GM12872 (cell line): ENCODE data around the gene KDM2B.

ENCODE experiments used
- TF ChIP-seq, protein P1 (sequence below): IDR thresholded peaks from 3 replicates; pipeline ENCODE4 v1.5.1; 2011; ENCODE audit warnings: low read depth, mild to moderate bottlenecking, low read length, moderate library complexity; ENCODE audit not compliant: insufficient read depth

KDM2B gene

DNA sequence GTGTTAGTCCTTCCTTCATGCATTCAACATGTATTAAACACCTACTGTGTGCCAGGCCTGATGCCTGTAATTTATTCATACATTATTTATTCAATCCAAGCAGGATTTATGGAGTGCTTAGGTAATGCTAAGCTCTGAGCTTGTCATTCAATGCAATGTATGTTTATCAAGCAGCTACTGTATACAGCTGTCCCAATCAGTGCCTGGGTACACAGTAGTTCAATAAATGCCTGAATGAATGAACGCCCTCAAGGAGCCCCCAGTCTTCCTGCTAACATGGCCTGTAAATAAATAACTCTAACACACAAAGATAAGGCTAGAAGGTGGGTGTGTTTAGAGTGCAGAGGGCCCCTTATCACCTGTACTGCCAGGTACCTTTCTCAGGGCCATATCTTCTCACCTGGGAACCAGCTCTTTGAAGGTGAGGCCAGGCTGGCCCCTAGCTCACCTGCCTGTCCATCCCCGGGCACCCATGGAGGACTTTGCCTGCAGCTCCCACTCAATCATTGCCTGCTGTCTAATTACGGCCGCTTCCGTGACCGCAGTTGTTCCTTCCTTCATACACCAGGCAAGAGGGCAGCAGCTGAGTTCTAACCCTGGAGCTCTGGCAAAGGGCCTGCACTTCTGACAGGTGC is 20.0 kb upstream of the KDM2B start:
- TF ChIP-seq, protein P1, sequence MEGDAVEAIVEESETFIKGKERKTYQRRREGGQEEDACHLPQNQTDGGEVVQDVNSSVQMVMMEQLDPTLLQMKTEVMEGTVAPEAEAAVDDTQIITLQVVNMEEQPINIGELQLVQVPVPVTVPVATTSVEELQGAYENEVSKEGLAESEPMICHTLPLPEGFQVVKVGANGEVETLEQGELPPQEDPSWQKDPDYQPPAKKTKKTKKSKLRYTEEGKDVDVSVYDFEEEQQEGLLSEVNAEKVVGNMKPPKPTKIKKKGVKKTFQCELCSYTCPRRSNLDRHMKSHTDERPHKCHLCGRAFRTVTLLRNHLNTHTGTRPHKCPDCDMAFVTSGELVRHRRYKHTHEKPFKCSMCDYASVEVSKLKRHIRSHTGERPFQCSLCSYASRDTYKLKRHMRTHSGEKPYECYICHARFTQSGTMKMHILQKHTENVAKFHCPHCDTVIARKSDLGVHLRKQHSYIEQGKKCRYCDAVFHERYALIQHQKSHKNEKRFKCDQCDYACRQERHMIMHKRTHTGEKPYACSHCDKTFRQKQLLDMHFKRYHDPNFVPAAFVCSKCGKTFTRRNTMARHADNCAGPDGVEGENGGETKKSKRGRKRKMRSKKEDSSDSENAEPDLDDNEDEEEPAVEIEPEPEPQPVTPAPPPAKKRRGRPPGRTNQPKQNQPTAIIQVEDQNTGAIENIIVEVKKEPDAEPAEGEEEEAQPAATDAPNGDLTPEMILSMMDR: no peak

DNA sequence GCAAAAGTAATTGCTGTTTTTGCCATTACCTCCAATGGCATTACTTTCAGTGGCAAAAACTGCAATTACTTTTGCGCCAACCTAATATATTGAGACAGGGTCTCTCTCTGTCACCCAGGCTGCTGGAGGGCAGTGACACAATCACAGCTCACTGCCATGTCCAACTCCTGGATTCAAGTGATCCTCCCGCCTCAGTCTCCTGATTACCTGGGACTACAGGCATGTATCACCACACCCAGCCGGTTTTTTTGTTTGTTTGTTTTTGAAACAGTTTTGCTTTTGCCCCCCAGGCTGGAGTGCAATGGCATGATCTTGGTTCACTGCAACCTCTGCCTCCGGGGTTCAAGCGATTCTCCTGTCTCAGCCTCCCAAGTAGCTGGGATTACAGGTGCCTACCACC is 15.7 kb upstream of the KDM2B start:
- TF ChIP-seq, protein P1: no peak

DNA sequence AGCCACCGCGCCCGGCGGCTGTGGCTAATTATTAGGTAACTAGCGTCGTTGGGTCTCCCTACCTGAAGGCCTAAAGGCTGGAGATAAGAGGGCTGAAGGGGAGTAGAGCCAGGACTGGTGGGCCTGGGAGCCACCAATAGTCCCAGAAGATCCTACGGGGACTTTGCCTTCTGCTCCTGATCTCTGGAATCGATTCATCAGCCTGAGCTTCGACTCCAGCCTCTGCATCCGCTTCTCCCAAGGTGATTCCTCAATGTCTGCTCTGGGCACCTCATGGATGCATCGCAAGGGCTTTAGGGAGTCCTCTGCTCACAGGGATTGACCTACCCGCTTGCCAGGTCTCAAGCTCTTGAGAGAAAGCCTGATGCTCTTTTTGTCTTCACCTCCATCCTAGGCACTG is 14.7 kb upstream of the KDM2B start:
- TF ChIP-seq, protein P1: no peak

DNA sequence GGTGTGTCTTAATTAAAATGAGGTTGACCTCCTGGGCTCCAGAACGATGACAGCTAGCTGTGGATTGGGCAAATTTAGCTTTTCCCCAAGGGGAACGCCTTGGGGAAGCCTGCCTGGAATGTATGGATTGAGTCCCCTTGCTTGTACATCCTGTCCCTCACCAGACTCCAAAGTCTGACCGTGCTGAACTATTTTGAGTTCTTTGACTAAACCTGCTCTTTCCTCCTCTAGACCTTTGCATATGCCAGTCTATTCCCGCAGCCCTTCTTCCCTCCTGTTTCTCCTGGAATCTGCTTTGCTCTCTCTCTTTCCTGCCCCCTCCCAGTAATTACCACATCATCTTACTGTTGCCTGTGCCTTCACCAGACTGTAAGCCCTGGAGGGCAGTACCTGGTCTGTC is 11.5 kb upstream of the KDM2B start:
- TF ChIP-seq, protein P1: no peak

DNA sequence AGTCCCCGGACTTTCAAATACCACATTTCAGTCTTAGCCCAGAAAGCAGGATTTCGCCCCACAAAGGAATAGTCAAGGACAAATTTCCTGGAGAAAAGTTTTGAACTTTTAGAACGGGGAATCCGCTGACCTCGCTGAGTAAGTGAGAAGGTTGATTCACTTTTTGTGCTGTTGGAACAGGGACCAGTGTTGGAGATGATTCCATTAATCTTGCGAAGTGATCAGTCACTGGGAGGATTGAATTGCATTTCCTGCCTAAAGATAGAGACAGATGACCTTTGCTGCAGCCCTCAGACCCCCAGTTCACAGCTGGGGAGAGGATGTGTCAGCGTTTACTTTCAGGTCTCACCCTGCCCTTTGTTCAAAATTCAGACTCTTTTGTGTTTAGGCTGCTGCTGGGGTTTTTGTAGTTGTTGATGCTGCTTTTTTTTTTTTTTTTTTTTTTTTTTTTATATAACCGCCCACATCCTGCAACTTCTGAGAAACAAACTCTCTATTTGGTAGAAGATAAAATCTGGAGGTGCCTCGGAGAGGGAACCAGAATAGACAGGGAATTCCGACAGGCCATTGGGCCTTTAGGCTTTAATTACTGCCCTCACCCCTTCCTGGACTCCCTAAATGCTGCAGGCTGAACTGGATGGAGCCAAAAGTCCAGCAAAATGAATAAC is 9.8 kb upstream of the KDM2B start:
- TF ChIP-seq, protein P1: no peak

DNA sequence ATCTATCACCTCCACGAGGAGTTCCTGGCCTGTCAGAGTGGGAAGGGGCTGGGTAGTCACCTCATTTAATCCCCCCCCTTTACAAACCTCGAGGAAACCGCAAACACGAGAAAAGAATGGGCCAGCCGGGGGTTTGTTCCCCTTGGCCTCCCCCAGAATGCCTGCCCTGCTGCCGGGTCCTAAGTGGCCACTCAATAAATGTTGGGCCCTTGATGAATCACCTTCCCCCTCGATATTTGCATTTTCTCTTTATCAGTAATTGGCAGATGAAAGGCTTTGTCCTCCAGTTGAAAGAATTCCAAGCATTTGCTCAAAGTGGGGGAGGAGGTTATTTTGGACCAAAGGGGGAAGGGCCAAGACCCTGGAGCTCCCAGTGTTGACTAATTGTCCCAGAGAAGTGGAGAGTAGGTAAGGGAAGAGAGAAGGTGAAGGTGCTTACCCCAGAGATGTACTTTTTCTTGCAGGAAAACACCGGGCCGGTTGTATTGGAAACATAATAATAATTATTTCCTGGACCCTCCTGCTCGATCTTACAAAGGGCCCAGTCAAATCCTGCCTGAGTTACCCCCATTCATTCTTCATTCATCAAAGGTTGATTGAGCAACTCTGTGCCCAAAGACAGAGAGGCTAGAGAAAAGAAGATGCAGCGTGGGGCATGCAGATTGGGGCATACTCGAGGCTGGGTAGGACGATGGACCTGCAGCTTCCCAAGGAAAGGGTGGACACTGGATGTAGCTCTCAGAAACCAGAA is 1.9 kb upstream of the KDM2B start:
- TF ChIP-seq, protein P1: no peak

DNA sequence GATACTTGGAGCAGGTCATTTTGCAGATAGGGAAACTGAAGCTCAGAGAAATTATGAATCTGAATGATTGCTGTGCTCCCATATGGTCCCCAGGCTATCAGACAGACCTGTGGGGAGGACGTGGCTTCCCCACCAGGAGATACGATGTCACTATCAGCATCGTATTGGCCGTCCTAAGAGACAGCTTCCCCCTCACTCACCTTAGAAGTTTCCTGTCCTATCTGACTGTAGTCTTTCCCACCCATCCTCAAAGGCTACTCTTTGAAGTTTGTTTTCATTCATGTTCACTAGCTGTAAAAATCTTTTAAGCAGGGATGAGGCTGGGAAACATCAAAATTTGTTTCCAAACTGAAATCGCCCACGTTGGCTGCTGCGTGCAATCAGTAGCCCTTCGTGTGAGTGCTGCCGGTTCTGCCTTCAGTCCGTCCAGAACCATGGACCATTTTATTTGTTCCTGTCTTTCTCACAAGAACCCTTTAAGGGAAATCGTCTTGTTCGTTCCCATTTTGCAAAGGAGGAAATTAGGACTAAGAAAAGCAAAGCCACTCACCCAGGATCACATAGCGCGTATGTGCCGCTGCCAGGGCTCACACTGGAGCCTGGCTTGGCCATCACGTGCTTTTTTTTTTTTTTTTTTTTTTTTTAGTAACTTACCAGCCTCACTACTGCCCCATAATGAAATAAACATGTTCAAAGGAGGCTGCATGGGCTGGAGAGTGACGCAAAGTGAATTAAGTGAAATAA is 1.0 kb upstream of the KDM2B start:
- TF ChIP-seq, protein P1: no peak
